GM21447 (cell line): Measurements from ENCODE around the gene ABCA13.
"Not testable (repeated sequence)": the region's sequence is repeated elsewhere in the genome, so short reads cannot be mapped to it uniquely, and the experiment has no call there.

Experiments
- ATAC-seq: cut with Tn5 transposase; IDR thresholded peaks from one replicate; pipeline ENCODE4 v1.9.1; 2021; ENCODE audit not compliant: unreplicated experiment

The ABCA13 gene

GRCh38 chr7:48175019-48175418 is 3.8 kb downstream of the ABCA13 start:
- ATAC-seq, result no peak

- ATAC-seq, result no peak
Measured at GRCh38 chr7:48176356-48176893, 5.2 kb downstream of the ABCA13 start.

- ATAC-seq, result no peak
Measured at GRCh38 chr7:48177271-48177670, 6.0 kb downstream of the ABCA13 start.

GRCh38 chr7:48179496-48180030 is 8.3 kb downstream of the ABCA13 start:
- no peak for ATAC-seq

GRCh38 chr7:48180981-48181380 is 9.7 kb downstream of the ABCA13 start:
- no peak for ATAC-seq

GRCh38 chr7:48182718-48183369 is 11.6 kb downstream of the ABCA13 start:
- ATAC-seq, result no peak

- ATAC-seq, result no peak
Measured at GRCh38 chr7:48183370-48183743, 12.1 kb downstream of the ABCA13 start.

- no peak for ATAC-seq
Measured at GRCh38 chr7:48183965-48184364, 12.7 kb downstream of the ABCA13 start.

- ATAC-seq, result no peak
Measured at GRCh38 chr7:48188776-48189520, 17.7 kb downstream of the ABCA13 start.

- no peak for ATAC-seq
Measured at GRCh38 chr7:48192996-48193395, 21.7 kb downstream of the ABCA13 start.

- ATAC-seq, result no peak
Measured at GRCh38 chr7:48193421-48193820, 22.2 kb downstream of the ABCA13 start.

- ATAC-seq, result not testable (repeated sequence)
Measured at GRCh38 chr7:48200946-48201589, 29.8 kb downstream of the ABCA13 start.

- ATAC-seq, result not testable (repeated sequence)
Measured at GRCh38 chr7:48202916-48203315, 31.7 kb downstream of the ABCA13 start.

- ATAC-seq, result no peak
Measured at GRCh38 chr7:48207155-48207675, 36.0 kb downstream of the ABCA13 start.

- no peak for ATAC-seq
Measured at GRCh38 chr7:48209004-48209600, 37.8 kb downstream of the ABCA13 start.

- no peak for ATAC-seq
Measured at GRCh38 chr7:48213226-48213625, 42.0 kb downstream of the ABCA13 start.

GRCh38 chr7:48217266-48217665 is 46.0 kb downstream of the ABCA13 start:
- no peak for ATAC-seq

GRCh38 chr7:48217753-48218152 is 46.5 kb downstream of the ABCA13 start:
- no peak for ATAC-seq

- ATAC-seq, result no peak
Measured at GRCh38 chr7:48224042-48224441, 52.8 kb downstream of the ABCA13 start.

- ATAC-seq, result no peak
Measured at GRCh38 chr7:48225101-48225500, 53.8 kb downstream of the ABCA13 start.

GRCh38 chr7:48237354-48237753 is 66.1 kb downstream of the ABCA13 start:
- no peak for ATAC-seq
